ENCODE results near the gene MYO1C. TPM values are rescaled to one million over a fixed set of nuclear protein-coding genes. Genes with fewer than 3 reads are reported as not detected.

The MYO1C gene
- total RNA-seq, 6 experiments from 2014 or later = 310 to 400 (median 328) TPM

GRCh38 chr17:1495265-1495989 is 2.9 kb upstream of the MYO1C start:
- no peaks in the 10 kb centered on the region for H3K9me3 Mint-ChIP-seq
- H3K27me3 Mint-ChIP-seq (ENCODE audit: insufficient read depth) = no peaks in the 10 kb centered on the region
- peaks cover 22% of the 10 kb centered on the region for H3K4me1 Mint-ChIP-seq (ENCODE audit: low read depth)
- peaks cover 3% of the 10 kb centered on the region; the same call in 1 of the 2 replicates for H3K36me3 Mint-ChIP-seq (ENCODE audit: low read depth)
- TF ChIP-seq, protein P1, sequence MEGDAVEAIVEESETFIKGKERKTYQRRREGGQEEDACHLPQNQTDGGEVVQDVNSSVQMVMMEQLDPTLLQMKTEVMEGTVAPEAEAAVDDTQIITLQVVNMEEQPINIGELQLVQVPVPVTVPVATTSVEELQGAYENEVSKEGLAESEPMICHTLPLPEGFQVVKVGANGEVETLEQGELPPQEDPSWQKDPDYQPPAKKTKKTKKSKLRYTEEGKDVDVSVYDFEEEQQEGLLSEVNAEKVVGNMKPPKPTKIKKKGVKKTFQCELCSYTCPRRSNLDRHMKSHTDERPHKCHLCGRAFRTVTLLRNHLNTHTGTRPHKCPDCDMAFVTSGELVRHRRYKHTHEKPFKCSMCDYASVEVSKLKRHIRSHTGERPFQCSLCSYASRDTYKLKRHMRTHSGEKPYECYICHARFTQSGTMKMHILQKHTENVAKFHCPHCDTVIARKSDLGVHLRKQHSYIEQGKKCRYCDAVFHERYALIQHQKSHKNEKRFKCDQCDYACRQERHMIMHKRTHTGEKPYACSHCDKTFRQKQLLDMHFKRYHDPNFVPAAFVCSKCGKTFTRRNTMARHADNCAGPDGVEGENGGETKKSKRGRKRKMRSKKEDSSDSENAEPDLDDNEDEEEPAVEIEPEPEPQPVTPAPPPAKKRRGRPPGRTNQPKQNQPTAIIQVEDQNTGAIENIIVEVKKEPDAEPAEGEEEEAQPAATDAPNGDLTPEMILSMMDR (IDR thresholded peaks at IDR 0.05) = no peak
- H3K4me3 Mint-ChIP-seq = no peak overlapping the region
- DNase-seq = no peak
- H3K27ac Mint-ChIP-seq = peak overlapping the region; percentile 10; the same call in 1 of the 2 replicates

GRCh38 chr17:1494736-1495253 is 2.3 kb upstream of the MYO1C start:
- Mint-ChIP-seq H3K9me3 (no peaks in the 10 kb centered on the region), H3K4me3 (no peak overlapping the region), H3K27me3 (ENCODE audit: insufficient read depth) (no peaks in the 10 kb centered on the region), H3K4me1 (ENCODE audit: low read depth) (peaks cover 29% of the 10 kb centered on the region), H3K36me3 (ENCODE audit: low read depth) (peaks cover 5% of the 10 kb centered on the region; the same call in 1 of the 2 replicates), H3K27ac (no peak overlapping the region)
- no peak for DNase-seq
- TF ChIP-seq, protein P1 (IDR thresholded peaks at IDR 0.05) = no peak

GRCh38 chr17:1494203-1494602 is 1.7 kb upstream of the MYO1C start:
- no peak for DNase-seq
- TF ChIP-seq, protein P1 (IDR thresholded peaks at IDR 0.05) = no peak
- peaks cover 31% of the 10 kb centered on the region for H3K4me1 Mint-ChIP-seq (ENCODE audit: low read depth)
- H3K4me3 Mint-ChIP-seq = no peak overlapping the region
- no peak overlapping the region for H3K27ac Mint-ChIP-seq
- peaks cover 5% of the 10 kb centered on the region; the same call in 1 of the 2 replicates for H3K36me3 Mint-ChIP-seq (ENCODE audit: low read depth)
- H3K9me3 Mint-ChIP-seq = no peaks in the 10 kb centered on the region
- no peaks in the 10 kb centered on the region; the same call in 1 of the 2 replicates for H3K27me3 Mint-ChIP-seq (ENCODE audit: insufficient read depth)

GRCh38 chr17:1493291-1493980 is 950 bp upstream of the MYO1C start:
- no peak overlapping the region for H3K27ac Mint-ChIP-seq
- TF ChIP-seq, protein P1 (IDR thresholded peaks at IDR 0.05) = no peak
- peaks cover 32% of the 10 kb centered on the region for H3K4me1 Mint-ChIP-seq (ENCODE audit: low read depth)
- H3K27me3 Mint-ChIP-seq (ENCODE audit: insufficient read depth) = no peaks in the 10 kb centered on the region; the same call in 1 of the 2 replicates
- peaks cover 5% of the 10 kb centered on the region; the same call in 1 of the 2 replicates for H3K36me3 Mint-ChIP-seq (ENCODE audit: low read depth)
- no peaks in the 10 kb centered on the region for H3K9me3 Mint-ChIP-seq
- no peak for DNase-seq
- no peak overlapping the region; the same call in 1 of the 2 replicates for H3K4me3 Mint-ChIP-seq

GRCh38 chr17:1491443-1492248 is 840 bp downstream of the MYO1C start:
- Mint-ChIP-seq H3K9me3 (no peaks in the 10 kb centered on the region), H3K4me1 (ENCODE audit: low read depth) (peaks cover 35% of the 10 kb centered on the region), H3K27me3 (ENCODE audit: insufficient read depth) (no peaks in the 10 kb centered on the region; the same call in 1 of the 2 replicates), H3K27ac (peak overlapping the region; percentile 81), H3K36me3 (ENCODE audit: low read depth) (peaks cover 5% of the 10 kb centered on the region; the same call in 1 of the 2 replicates), H3K4me3 (peak overlapping the region; percentile 88)
- DNase-seq = no peak
- TF ChIP-seq, protein P1 (IDR thresholded peaks at IDR 0.05) = no peak

All from HFFc6 (cell line).